GM12891 (cell line): ENCODE results near the gene GRB2.

Source experiments
- PAX5 ChIP-seq: IDR thresholded peaks from 2 replicates; pipeline ENCODE4 v1.6.1; 2011; ENCODE audit warnings: low read length, moderate library complexity, mild to moderate bottlenecking; ENCODE audit not compliant: insufficient read depth, severe bottlenecking
- POLR2A ChIP-seq: IDR thresholded peaks from 2 replicates; pipeline ENCODE4 v1.6.1; 2011; ENCODE audit warnings: low read depth, low read length, control low read depth
- POLR2AphosphoS5 ChIP-seq: IDR thresholded peaks from 2 replicates; pipeline ENCODE4 v1.6.1; 2011; ENCODE audit warnings: low read depth, low read length, control low read depth
- POU2F2 ChIP-seq: IDR thresholded peaks from 2 replicates; pipeline ENCODE4 v1.6.1; 2011; ENCODE audit warnings: low read depth, mild to moderate bottlenecking, control low read depth, low read length, moderate library complexity
- TAF1 ChIP-seq: IDR thresholded peaks from 2 replicates; pipeline ENCODE4 v1.6.1; 2011; ENCODE audit warnings: low read depth, low read length, control low read depth

DNA sequence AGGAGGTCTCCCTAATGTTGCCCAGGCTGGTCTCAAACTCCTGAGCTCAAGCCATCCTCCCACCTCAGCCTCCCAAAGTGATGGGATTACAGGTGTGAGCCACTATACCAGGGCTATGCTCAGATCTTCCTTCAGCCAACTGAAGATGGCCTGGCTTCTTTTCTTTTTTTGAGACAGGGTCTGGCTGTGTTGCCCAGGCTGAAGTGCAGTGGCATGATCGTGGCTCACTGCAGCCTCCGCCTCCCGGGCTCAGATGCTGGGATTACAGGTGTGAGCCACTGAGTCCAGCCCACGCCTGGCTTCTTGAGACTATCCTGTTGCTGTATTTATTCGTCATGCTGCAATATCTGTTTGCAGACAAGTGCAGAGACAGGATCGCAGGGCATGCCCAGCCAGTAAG, 120.4 kb downstream of the GRB2 start:
- no peak for TF ChIP-seq POLR2A
- no peak for TF ChIP-seq POLR2AphosphoS5
- TF ChIP-seq TAF1: no peak
- TF ChIP-seq PAX5: no peak
- no peak for TF ChIP-seq POU2F2
